Brain microvascular endothelial cell (primary cell): ENCODE results near the gene OR51B5.

ENCODE experiments used
- DNase-seq: peaks from one replicate; pipeline ENCODE4 v3.0.0-alpha.2; 2020
- H3K27ac ChIP-seq: fragments of 250-450 bp; sonication (Bioruptor Pico); 2 replicates; pipeline ENCODE4 v1.5.1; 2020; ENCODE audit warnings: mild to moderate bottlenecking, moderate library complexity
- H3K27me3 ChIP-seq: fragments of 250-450 bp; sonication (Bioruptor Pico); replicated peaks from 2 replicates; pipeline ENCODE4 v1.5.1; 2020; ENCODE audit warnings: mild to moderate bottlenecking
- H3K36me3 ChIP-seq: fragments of 250-450 bp; sonication (Bioruptor Pico); replicated peaks from 2 replicates; pipeline ENCODE4 v1.5.1; 2020; ENCODE audit warnings: mild to moderate bottlenecking
- H3K4me3 ChIP-seq: 2 replicates; pipeline ENCODE4 v1.5.1; 2011; ENCODE audit warnings: low read depth, mild to moderate bottlenecking, control low read depth, low read length, moderate library complexity
- in situ Hi-C: cut with HindIII; loops from 2 replicates; pipeline ENCODE4 v1.10.0; 2017; ENCODE audit warnings: low sequenced_read_pairs, low pct_ligation_motif_present
- TF ChIP-seq, protein P1 (sequence below): IDR thresholded peaks from 2 replicates; pipeline ENCODE4 v1.5.1; 2011; ENCODE audit warnings: low read depth, mild to moderate bottlenecking, moderate library complexity, low read length, control low read depth, inconsistent platforms; ENCODE audit errors: missing control alignments

The OR51B5 gene, protein sequence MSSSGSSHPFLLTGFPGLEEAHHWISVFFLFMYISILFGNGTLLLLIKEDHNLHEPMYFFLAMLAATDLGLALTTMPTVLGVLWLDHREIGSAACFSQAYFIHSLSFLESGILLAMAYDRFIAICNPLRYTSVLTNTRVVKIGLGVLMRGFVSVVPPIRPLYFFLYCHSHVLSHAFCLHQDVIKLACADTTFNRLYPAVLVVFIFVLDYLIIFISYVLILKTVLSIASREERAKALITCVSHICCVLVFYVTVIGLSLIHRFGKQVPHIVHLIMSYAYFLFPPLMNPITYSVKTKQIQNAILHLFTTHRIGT

DNA sequence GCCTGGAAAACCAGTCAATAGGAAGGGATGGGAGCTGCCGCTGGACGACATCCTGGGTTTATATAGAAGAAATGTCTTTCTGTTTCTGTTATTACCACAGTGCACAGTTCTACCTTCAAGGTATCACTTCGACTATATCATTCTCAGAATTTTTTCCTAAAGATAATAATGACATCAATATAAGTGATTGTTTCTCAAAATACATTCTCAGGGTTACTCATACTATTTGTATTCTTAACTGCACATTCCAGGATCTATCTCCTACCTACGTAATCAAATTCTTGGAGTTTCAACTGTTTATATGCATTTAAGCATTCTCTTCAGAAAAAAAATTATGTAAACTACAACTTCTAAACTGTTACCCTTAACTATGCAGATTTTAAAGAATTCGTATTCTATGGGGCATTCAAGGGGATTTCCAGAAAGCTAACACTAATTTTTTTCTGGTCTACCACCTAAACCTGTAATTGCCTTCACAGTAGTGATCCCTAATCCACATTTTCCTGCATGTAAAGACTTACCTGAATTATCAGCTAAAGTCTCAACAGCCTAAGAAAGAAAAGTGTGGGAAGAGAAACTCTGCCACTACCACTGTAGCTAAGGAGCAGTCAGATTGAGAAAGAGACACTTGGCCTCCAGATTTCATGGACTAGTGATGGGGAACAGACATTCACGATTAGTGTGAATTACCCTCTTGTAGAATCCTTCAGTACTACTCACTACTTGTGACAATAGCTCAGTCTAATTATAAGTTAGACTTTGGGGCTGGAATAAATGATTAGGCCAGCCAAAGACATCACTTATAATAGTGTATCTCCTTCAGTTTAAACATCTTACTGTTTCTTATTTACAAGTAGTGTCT, at the start of gene OR51B5:
Gene OR51B5, minus strand, starts transcription at position 51 of the 862 bp plus-strand sequence. Its CDS starts 0 bp downstream, at position 51.
- peak within 1 kb of the TSS; percentile 78 for H3K27ac ChIP-seq
- in situ Hi-C loops: no loop called here
- no peaks in the 10 kb centered on the region for H3K36me3 ChIP-seq
- TF ChIP-seq, protein P1, sequence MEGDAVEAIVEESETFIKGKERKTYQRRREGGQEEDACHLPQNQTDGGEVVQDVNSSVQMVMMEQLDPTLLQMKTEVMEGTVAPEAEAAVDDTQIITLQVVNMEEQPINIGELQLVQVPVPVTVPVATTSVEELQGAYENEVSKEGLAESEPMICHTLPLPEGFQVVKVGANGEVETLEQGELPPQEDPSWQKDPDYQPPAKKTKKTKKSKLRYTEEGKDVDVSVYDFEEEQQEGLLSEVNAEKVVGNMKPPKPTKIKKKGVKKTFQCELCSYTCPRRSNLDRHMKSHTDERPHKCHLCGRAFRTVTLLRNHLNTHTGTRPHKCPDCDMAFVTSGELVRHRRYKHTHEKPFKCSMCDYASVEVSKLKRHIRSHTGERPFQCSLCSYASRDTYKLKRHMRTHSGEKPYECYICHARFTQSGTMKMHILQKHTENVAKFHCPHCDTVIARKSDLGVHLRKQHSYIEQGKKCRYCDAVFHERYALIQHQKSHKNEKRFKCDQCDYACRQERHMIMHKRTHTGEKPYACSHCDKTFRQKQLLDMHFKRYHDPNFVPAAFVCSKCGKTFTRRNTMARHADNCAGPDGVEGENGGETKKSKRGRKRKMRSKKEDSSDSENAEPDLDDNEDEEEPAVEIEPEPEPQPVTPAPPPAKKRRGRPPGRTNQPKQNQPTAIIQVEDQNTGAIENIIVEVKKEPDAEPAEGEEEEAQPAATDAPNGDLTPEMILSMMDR: no peak
- H3K4me3 ChIP-seq: no peak within 1 kb of the TSS
- no peak for DNase-seq
- H3K27me3 ChIP-seq: no peaks in the 10 kb centered on the region

DNA sequence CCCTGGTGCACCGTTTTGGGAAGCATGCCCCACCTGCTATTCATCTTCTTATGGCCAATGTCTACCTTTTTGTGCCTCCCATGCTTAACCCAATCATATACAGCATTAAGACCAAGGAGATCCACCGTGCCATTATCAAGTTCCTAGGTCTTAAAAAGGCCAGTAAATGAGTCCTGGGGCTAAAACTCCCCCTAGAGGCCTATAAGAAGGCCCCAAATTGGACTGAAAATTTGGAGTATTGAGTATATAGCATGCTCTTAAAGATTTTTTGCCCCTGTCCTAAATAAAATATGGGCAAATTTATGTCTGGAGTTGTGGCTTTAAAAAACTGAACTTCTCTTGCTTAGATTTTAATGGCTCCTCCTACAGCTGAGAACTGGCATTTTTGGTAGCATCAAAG, 46.9 kb upstream of the OR51B5 start:
- no peak overlapping the region for H3K4me3 ChIP-seq
- no peak overlapping the region for H3K27ac ChIP-seq
- no peaks in the 10 kb centered on the region for H3K27me3 ChIP-seq
- H3K36me3 ChIP-seq: no peaks in the 10 kb centered on the region
- in situ Hi-C loops: no loop called here
- TF ChIP-seq, protein P1: no peak
- no peak for DNase-seq

DNA sequence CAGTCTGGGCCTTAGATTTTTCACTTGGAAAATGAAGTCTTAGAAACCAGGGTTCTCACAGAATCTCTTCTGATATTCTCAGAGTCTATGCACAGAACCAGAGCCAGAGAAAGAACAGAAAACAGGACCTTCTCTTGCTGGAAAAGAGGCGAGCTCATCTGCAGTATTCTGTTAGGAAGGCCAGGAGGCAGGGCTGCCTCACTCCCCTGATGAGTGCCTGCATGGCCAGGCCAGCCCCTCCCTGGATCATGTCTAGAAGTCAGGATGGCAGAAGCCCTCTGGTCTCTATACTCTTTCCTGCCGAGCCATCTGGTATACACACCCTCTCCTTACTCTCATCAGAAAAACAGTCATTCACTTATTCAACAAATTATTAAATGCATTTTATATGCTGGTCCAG, 41.0 kb upstream of the OR51B5 start:
- TF ChIP-seq, protein P1: no peak
- in situ Hi-C loops: no loop called here
- Histone ChIP-seq H3K27ac (no peak overlapping the region), H3K36me3 (no peaks in the 10 kb centered on the region), H3K27me3 (no peaks in the 10 kb centered on the region), H3K4me3 (no peak overlapping the region)
- DNase-seq: no peak

DNA sequence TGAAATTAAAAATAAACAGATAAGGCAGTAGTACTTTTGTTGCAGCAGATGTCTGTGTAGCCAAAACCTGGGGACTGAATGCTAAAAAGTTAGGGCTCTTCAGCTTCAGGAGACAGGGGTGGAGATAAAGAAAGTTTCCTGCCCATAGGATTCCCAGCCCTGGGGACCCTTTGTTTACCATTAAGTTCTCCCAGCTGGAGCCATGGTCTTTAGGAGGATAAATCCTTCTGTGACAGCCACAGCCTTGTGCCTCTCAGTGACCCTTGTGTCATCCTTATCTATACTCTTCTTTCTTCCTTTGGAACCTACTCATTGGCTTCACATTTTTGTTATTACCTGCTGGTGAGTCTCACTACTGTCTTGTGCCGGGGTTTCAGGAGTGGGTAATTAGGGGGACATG, 40.3 kb upstream of the OR51B5 start, which contains the start of gene OR51M1:
Gene OR51M1, plus strand, starts transcription at position 237 of the 400 bp plus-strand sequence. CDS start 5,587 bp downstream, outside the sequence.
- Histone ChIP-seq H3K36me3 (no peaks in the 10 kb centered on the region), H3K27me3 (no peaks in the 10 kb centered on the region), H3K27ac (no peak within 1 kb of the TSS), H3K4me3 (no peak within 1 kb of the TSS)
- in situ Hi-C loops: no loop called here
- DNase-seq: no peak
- TF ChIP-seq, protein P1: no peak

DNA sequence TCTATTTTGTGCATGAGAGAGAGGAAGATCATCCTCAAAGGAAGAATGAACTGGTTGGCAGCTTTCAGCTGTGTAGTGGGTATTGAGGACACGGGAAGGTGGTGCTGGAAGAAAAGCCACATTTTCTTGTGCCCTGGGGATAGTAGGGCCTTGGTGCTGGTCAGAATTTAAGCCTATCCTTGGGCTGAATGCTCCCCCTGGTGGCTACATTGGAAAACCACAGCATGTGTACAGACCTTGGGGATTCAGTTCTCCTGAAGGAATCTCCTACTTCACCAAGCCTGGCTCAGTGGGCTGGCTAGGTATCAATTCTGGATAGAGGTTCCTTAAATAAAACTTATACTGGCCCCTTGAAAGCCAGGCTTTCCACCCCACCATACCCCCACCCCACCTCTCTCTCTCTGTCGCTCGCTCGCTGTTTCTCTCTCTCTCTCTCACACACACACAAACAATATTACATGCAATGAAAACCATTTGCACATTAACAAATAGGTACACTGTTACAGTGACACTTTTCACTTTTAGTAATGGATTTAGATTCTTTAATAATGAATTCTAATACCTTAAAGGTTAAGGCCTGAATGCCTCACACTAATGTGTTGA, 37.5 kb upstream of the OR51B5 start:
- Histone ChIP-seq H3K27me3 (no peaks in the 10 kb centered on the region), H3K36me3 (no peaks in the 10 kb centered on the region), H3K4me3 (no peak overlapping the region), H3K27ac (no peak overlapping the region)
- in situ Hi-C loops: no loop called here
- peak; percentile 63 for DNase-seq
- TF ChIP-seq, protein P1: peak; percentile 88
